HG02588 (cell line): ENCODE data around the gene PCDHGA9.
"Not testable (repeated sequence)": the region's sequence is repeated elsewhere in the genome, so short reads cannot be mapped to it uniquely, and the experiment has no call there.

ENCODE experiments used
- ATAC-seq: cut with Tn5 transposase; IDR thresholded peaks from one replicate; pipeline ENCODE4 v1.9.1; 2021; ENCODE audit warnings: mild to moderate bottlenecking, moderate library complexity; ENCODE audit not compliant: unreplicated experiment

The PCDHGA9 gene

DNA sequence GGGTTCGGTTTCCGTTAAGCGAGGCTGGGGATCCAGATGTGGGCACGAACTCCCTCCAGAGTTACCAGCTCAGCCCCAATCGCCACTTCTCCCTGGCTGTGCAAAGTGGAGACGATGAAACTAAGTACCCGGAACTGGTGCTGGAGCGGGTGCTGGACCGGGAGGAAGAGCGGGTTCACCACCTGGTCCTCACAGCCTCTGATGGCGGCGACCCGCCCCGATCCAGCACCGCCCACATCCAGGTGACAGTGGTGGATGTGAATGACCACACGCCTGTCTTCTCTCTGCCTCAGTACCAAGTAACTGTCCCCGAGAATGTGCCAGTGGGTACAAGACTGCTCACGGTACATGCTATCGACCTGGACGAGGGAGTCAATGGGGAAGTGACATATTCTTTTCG, 19.2 kb upstream of the PCDHGA9 start:
- ATAC-seq = no peak

DNA sequence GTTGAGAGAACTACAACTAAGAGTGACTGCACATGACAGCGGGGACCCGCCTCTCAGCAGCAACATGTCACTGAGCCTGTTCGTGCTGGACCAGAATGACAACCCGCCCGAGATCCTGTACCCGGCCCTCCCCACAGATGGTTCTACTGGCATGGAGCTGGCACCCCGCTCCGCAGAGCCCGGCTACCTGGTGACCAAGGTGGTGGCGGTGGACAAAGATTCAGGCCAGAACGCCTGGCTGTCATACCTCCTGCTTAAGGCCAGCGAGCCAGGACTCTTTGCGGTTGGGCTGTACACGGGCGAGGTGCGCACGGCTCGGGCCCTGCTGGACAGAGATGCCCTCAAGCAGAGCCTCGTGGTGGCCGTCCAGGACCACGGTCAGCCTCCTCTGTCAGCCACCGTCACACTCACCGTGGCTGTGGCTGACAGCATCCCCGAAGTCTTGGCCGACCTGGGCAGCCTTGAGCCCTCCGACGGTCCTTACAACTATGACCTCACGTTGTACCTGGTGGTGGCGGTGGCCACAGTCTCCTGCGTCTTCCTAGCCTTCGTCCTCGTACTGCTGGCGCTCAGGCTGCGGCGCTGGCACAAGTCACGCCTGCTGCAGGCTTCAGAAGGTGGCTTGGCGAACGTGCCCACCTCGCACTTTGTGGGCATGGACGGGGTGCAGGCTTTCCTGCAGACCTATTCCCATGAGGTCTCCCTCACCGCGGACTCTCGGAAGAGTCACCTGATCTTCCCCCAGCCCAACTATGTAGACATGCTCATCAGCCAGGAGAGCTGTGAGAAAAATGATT, 17.9 kb upstream of the PCDHGA9 start:
- no peak for ATAC-seq

DNA sequence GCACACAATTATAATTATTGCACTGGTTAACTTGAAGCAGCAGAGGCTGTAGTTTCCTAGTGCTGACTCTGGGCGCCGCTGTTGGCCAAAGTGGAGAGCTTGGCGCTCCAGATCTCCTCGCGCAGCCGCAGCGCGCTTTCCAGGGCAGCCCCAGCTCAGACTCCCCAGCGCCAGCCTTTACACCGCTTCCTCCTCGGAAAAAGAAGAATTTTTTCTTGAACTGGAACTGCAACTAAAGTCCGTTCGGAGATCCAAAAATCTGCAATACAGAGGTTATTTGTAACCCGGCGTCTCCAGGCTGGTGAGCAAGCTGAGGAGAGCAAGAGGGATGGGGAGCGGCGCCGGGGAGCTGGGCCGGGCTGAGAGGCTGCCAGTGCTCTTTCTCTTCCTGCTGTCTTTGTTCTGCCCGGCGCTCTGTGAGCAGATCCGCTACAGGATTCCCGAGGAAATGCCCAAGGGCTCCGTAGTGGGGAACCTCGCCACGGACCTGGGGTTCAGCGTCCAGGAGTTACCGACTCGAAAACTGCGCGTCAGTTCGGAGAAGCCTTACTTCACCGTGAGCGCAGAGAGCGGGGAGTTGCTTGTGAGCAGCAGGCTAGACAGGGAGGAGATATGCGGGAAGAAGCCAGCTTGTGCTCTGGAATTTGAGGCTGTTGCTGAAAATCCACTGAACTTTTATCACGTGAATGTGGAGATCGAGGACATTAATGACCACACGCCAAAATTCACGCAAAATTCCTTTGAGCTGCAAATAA, 14.8 kb upstream of the PCDHGA9 start, which contains the start of gene PCDHGB4:
TSS of gene PCDHGB4 (plus strand) at position 142 of the 755 bp plus-strand sequence. CDS start at position 329, 187 bp downstream.
- ATAC-seq = peak; percentile 69

DNA sequence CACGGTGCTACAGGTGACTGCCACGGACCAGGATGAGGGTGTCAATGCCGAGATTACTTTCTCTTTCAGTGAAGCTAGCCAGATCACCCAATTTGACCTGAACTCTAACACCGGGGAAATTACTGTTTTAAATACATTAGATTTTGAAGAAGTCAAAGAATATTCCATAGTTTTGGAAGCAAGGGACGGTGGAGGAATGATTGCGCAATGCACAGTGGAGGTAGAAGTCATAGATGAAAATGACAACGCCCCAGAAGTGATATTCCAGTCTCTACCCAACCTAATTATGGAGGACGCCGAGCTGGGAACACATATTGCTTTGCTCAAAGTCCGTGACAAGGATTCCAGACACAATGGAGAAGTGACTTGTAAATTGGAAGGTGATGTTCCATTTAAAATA, 13.9 kb upstream of the PCDHGA9 start:
- ATAC-seq = no peak

DNA sequence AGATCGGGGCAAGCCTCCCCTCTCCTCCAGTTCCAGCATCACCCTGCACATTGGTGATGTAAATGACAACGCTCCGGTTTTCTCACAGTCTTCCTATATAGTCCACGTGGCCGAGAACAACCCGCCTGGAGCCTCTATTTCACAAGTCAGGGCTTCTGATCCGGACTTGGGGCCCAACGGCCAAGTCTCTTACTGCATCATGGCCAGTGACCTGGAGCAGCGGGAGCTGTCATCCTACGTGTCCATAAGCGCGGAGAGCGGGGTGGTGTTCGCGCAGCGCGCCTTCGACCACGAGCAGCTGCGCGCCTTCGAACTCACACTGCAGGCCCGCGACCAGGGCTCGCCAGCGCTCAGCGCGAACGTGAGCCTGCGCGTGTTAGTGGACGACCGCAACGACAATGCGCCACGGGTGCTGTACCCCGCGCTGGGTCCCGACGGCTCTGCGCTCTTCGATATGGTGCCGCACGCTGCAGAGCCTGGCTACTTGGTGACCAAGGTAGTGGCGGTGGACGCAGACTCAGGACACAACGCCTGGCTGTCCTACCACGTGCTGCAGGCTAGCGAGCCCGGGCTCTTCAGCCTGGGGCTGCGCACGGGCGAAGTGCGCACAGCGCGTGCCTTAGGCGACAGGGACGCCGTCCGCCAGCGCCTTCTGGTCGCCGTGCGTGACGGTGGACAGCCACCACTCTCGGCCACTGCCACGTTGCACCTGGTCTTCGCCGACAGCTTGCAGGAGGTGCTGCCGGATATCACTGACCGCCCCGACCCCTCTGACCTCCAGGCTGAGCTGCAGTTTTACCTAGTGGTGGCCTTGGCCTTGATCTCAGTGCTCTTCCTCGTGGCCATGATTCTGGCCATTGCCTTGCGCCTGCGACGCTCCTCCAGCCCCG, 13.2 kb upstream of the PCDHGA9 start:
- ATAC-seq = no peak

DNA sequence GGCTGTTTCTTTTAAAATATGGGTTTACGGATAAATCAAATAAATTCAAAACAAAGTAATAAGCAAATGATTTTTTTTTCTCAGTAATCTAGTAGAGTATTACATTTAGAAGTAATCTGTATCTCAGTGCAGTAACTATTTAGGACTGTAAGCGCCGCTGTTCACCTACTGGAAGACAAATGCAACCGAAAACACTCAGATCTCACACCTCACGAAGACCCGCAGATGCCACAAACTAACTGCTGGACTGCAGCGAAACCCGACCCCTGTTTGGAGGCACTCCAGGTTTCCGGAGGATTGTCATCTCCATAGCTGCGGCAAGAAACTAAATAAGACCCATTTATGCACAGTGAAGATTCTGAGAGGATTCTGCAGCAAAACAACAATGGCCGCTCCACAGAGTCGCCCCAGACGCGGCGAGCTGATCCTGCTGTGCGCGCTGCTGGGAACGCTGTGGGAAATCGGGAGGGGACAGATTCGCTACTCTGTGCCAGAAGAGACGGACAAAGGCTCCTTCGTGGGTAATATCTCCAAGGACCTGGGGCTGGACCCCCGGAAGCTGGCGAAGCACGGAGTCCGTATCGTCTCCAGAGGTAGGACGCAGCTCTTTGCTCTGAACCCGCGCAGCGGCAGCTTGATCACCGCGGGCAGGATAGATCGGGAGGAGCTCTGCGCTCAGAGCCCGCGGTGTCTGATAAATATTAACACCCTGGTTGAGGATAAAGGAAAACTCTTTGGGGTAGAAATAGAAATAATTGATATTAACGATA, 10.0 kb upstream of the PCDHGA9 start, which contains the start of gene PCDHGA8:
TSS of gene PCDHGA8 (plus strand) at position 205 of the 770 bp plus-strand sequence. CDS start at position 386, 181 bp downstream.
- no peak for ATAC-seq

DNA sequence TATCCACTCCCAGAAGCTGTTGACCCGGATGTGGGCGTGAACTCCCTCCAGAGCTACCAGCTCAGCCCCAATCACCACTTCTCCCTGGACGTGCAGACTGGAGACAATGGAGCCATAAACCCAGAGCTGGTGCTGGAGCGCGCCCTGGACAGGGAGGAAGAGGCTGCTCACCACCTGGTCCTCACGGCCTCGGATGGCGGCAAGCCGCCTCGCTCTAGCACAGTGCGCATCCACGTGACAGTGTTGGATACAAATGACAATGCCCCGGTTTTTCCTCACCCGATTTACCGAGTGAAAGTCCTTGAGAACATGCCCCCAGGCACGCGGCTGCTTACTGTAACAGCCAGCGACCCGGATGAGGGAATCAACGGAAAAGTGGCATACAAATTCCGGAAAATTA, 9.3 kb upstream of the PCDHGA9 start:
- ATAC-seq = no peak

DNA sequence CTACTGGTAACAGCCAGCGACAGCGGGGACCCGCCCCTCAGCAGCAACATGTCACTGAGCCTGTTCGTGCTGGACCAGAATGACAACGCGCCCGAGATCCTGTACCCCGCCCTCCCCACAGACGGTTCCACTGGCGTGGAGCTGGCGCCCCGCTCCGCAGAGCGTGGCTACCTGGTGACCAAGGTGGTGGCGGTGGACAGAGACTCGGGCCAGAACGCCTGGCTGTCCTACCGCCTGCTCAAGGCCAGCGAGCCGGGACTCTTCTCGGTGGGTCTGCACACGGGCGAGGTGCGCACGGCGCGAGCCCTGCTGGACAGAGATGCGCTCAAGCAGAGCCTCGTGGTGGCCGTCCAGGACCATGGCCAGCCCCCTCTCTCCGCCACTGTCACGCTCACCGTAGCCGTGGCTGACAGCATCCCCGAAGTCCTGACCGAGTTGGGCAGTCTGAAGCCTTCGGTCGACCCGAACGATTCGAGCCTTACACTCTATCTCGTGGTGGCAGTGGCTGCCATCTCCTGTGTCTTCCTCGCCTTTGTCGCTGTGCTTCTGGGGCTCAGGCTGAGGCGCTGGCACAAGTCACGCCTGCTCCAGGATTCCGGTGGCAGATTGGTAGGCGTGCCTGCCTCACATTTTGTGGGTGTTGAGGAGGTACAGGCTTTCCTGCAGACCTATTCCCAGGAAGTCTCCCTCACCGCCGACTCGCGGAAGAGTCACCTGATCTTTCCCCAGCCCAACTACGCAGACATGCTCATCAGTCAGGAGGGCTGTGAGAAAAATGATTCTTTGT, 8.0 kb upstream of the PCDHGA9 start:
- ATAC-seq = not testable (repeated sequence)

DNA sequence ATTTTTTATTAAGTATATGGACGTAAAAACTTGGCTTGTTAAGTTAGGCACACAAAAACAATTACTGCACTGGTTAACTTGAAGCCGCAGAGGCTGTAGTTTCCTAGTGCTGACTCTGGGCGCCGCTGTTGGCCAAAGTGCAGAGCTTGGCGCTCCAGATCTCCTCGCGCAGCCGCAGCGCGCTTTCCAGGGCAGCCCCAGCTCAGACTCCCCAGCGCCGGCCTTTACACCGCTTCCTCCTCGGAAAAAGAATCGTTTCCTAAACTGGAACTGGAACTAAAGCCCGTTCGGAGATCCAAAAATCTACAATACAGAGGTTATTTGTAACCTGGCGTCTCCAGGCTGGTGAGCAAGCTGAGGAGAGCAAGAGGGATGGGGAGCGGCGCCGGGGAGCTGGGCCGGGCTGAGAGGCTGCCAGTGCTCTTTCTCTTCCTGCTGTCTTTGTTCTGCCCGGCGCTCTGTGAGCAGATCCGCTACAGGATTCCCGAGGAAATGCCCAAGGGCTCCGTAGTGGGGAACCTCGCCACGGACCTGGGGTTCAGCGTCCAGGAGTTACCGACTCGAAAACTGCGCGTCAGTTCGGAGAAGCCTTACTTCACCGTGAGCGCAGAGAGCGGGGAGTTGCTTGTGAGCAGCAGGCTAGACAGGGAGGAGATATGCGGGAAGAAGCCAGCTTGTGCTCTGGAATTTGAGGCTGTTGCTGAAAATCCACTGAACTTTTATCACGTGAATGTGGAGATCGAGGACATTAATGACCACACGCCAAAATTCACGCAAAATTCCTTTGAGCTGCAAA, 4.6 kb upstream of the PCDHGA9 start, which contains the start of gene PCDHGB5:
TSS of gene PCDHGB5 (plus strand) at position 192 of the 796 bp plus-strand sequence. CDS start at position 373, 181 bp downstream.
- ATAC-seq = peak; percentile 96

DNA sequence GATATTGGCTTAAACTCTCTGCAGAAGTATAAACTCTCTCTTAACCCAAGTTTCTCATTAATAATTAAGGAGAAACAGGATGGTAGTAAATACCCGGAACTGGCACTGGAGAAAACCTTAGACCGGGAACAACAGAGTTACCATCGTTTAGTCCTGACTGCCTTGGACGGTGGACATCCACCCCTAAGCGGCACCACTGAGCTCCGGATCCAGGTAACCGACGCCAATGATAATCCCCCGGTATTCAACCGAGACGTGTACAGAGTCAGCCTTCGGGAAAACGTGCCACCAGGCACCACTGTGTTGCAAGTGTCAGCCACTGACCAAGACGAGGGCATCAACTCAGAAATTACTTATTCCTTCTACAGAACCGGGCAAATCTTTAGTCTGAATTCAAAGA, 4.0 kb upstream of the PCDHGA9 start:
- ATAC-seq = no peak

DNA sequence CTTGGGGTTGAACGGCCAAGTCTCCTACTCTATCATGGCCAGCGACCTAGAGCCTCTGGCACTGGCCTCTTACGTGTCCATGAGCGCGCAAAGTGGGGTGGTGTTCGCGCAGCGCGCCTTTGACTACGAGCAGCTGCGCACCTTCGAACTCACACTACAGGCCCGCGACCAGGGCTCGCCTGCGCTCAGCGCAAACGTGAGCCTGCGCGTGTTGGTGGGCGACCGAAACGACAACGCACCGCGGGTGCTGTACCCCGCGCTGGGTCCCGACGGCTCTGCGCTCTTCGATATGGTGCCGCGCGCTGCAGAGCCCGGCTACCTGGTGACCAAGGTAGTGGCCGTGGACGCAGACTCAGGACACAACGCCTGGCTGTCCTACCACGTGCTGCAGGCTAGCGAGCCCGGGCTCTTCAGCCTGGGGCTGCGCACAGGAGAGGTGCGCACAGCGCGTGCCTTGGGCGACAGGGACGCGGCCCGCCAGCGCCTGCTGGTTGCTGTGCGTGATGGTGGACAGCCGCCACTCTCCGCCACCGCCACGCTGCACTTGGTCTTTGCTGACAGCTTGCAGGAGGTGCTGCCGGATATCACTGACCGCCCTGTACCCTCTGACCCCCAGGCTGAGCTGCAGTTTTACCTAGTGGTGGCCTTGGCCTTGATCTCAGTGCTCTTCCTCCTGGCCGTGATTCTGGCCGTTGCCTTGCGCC, 2.9 kb upstream of the PCDHGA9 start:
- no peak for ATAC-seq

DNA sequence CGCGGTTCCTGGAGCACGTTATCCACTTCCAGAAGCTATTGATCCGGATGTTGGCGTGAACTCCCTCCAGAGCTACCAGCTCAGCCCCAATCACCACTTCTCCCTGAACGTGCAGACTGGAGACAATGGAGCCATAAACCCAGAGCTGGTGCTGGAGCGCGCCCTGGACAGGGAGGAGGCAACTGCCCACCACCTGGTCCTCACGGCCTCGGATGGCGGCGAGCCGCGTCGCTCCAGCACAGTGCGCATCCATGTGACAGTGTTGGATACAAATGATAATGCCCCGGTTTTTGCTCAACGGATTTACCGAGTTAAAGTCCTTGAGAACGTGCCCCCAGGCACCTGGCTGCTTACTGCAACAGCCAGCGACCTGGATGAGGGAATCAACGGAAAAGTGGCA, 809 bp downstream of the PCDHGA9 start:
- ATAC-seq = no peak

DNA sequence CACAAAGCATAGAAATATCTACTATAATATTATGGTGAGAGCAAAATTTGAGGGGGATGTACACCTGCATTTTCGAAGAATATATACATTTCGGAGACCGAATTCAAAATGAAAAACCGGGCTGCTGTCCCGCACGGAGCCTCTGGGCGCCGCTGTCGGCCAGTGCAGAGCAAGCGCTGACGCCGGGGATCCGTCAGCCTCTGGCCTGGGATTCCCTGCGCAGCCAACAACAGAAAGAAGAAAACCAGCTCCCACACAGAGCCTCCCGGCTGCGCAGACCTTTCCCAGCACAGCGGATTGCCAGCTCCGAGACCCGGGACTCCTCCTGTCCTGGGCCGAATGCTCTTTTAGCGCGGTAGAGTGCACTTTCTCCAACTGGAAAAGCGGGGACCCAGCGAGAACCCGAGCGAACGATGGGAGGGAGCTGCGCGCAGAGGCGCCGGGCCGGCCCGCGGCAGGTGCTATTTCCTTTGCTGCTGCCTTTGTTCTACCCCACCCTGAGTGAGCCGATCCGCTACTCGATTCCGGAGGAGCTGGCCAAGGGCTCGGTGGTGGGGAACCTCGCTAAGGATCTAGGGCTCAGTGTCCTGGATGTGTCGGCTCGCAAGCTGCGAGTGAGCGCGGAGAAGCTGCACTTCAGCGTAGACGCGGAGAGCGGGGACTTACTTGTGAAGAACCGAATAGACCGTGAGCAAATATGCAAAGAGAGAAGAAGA, 5.4 kb downstream of the PCDHGA9 start, which contains the start of gene PCDHGB6:
TSS of gene PCDHGB6 (plus strand) at position 232 of the 716 bp plus-strand sequence. CDS start at position 414, 182 bp downstream.
- peak; percentile 81 for ATAC-seq

DNA sequence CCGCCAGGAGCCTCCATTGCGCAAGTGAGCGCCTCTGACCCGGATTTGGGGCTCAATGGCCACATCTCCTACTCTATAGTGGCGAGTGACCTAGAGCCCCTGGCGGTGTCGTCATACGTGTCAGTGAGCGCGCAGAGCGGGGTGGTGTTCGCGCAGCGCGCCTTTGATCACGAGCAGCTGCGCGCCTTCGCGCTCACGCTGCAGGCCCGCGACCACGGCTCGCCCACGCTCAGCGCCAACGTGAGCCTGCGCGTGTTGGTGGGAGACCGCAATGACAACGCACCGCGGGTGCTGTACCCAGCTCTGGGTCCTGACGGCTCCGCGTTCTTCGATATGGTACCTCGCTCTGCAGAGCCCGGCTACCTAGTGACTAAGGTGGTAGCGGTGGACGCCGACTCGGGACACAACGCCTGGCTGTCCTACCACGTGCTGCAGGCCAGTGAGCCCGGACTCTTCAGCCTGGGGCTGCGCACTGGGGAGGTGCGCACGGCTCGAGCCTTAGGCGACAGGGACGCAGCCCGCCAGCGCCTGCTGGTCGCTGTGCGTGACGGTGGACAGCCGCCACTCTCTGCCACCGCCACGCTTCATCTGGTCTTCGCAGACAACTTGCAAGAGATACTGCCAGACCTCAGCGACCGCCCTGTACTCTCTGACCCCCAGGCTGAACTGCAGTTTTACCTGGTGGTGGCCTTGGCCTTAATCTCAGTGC, 7.2 kb downstream of the PCDHGA9 start:
- no peak for ATAC-seq

DNA sequence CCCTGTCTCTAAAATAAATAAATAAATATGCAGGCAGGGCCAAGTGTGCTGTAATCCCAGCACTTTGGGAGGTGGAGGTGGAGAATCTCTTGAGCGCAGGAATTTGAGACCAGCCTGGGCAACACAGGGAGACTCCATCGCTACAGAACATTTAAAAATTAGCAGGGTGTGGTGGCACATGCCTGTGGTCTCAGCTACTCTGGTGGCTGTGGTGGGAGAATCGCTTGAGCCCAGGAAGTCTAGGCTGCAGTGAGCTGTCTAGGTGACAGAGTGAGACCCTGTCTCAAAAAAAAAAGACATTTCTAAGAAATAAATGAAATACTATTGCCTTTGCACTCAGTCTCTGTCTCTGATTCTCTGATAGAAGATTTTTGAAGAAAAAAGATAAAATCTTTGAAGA, 9.0 kb downstream of the PCDHGA9 start:
- ATAC-seq = no peak

DNA sequence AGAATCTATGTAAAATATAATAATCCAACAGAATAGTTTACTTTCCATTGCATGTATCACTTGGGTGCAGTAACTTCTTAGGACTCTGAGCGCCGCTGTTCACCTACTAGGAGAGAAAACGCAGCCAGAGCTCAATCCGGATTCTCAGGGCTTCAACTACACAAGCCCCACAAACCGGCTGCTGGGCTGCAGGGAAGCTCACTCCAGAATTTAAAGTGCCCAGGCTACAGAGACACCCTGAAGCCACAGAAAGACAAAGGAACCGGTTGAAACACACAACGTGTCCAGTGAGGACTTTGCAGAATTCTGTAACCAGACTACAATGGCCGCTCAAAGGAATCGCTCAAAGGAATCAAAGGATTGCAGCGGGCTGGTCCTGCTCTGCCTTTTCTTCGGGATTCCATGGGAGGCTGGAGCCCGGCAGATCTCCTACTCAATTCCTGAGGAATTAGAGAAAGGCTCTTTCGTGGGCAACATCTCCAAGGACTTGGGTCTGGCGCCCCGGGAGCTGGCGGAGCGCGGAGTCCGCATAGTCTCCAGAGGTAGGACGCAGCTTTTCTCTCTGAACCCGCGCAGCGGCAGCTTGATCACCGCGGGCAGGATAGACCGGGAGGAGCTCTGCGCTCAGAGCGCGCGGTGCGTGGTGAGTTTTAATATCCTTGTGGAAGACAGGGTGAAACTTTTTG, 10.4 kb downstream of the PCDHGA9 start, which contains the start of gene PCDHGA10:
TSS of gene PCDHGA10 (plus strand) at position 134 of the 686 bp plus-strand sequence. CDS start at position 323, 189 bp downstream.
- peak; percentile 41 for ATAC-seq
